Left ventricle myocardium inferior (tissue), 1 donor: ENCODE results near the gene UIMC1. TPM values are rescaled to one million over a fixed set of nuclear protein-coding genes. Genes with fewer than 3 reads are reported as not detected.

Experiments
- DNase-seq: peaks from one replicate; pipeline ENCODE4 v3.0.0-alpha.2; 2020
- H3K27ac ChIP-seq: fragments of 200-600 bp; replicated peaks from 2 replicates; pipeline ENCODE4 v1.8.0; 2021
- H3K27me3 ChIP-seq: fragments of 200-600 bp; 2 replicates; pipeline ENCODE4 v1.8.0; 2021; ENCODE audit warnings: low read depth
- H3K36me3 ChIP-seq: fragments of 200-600 bp; 2 replicates; pipeline ENCODE4 v1.8.0; 2021
- H3K4me1 ChIP-seq: fragments of 200-600 bp; 2 replicates; pipeline ENCODE4 v1.8.0; 2021
- H3K4me3 ChIP-seq: fragments of 200-600 bp; 2 replicates; pipeline ENCODE4 v1.8.0; 2021; ENCODE audit warnings: mild to moderate bottlenecking, moderate library complexity
- H3K9me3 ChIP-seq: fragments of 200-600 bp; replicated peaks from 2 replicates; pipeline ENCODE4 v1.8.0; 2021
- intact Hi-C: fragments of 100-400 bp; cut with micrococcal nuclease; formaldehyde crosslinking; loops from one replicate; pipeline ENCODE4 v1.11.0; 2022
- total RNA-seq: library from RNA; stranded (reverse); fragmentation: NEBNext Ultra II Directional; extraction: Animal tissue kit (Norgen Biotek cat#: 25700); gene quantifications from one replicate; pipeline ENCODE4 v1.2.1, GENCODE V29; 2021
- TF ChIP-seq, protein P1 (sequence below): fragments of 200-600 bp; IDR thresholded peaks from 2 replicates; pipeline ENCODE4 v1.8.0; 2021; ENCODE audit warnings: antibody characterized with exemption, mild to moderate bottlenecking, borderline replicate concordance
- donor health status: DM: no; HTN: yes; CAD: no; lungs with severe emphysema.

UIMC1 gene
- total RNA-seq, 1 donor from 2014 or later = 30.7 TPM

GRCh38 chr5:176879663-176880361, 126.8 kb downstream of the UIMC1 start:
- no peaks in the 10 kb centered on the region for H3K36me3 ChIP-seq
- DNase-seq = no peak
- no peak overlapping the region for H3K27ac ChIP-seq
- no peak overlapping the region for H3K4me3 ChIP-seq
- intact Hi-C loops = no loop called here
- no peaks in the 10 kb centered on the region for H3K4me1 ChIP-seq
- TF ChIP-seq, protein P1, sequence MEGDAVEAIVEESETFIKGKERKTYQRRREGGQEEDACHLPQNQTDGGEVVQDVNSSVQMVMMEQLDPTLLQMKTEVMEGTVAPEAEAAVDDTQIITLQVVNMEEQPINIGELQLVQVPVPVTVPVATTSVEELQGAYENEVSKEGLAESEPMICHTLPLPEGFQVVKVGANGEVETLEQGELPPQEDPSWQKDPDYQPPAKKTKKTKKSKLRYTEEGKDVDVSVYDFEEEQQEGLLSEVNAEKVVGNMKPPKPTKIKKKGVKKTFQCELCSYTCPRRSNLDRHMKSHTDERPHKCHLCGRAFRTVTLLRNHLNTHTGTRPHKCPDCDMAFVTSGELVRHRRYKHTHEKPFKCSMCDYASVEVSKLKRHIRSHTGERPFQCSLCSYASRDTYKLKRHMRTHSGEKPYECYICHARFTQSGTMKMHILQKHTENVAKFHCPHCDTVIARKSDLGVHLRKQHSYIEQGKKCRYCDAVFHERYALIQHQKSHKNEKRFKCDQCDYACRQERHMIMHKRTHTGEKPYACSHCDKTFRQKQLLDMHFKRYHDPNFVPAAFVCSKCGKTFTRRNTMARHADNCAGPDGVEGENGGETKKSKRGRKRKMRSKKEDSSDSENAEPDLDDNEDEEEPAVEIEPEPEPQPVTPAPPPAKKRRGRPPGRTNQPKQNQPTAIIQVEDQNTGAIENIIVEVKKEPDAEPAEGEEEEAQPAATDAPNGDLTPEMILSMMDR = no peak
- no peaks in the 10 kb centered on the region for H3K9me3 ChIP-seq
- H3K27me3 ChIP-seq = peaks cover 48% of the 10 kb centered on the region

GRCh38 chr5:176878906-176879662, 127.5 kb downstream of the UIMC1 start:
- H3K4me1 ChIP-seq = no peaks in the 10 kb centered on the region
- no peaks in the 10 kb centered on the region for H3K9me3 ChIP-seq
- H3K4me3 ChIP-seq = no peak overlapping the region
- H3K27me3 ChIP-seq = peaks cover 56% of the 10 kb centered on the region
- intact Hi-C loops = no loop called here
- H3K27ac ChIP-seq = no peak overlapping the region
- DNase-seq = no peak
- TF ChIP-seq, protein P1 = no peak
- no peaks in the 10 kb centered on the region for H3K36me3 ChIP-seq

- peaks cover 62% of the 10 kb centered on the region for H3K27me3 ChIP-seq
- H3K4me1 ChIP-seq = no peaks in the 10 kb centered on the region
- H3K36me3 ChIP-seq = no peaks in the 10 kb centered on the region
- intact Hi-C loops = no loop called here
- no peak overlapping the region for H3K4me3 ChIP-seq
- no peak overlapping the region for H3K27ac ChIP-seq
- no peaks in the 10 kb centered on the region for H3K9me3 ChIP-seq
- TF ChIP-seq, protein P1 = no peak
- DNase-seq = no peak
These were observed 128.1 kb downstream of the UIMC1 start for GRCh38 chr5:176878463-176878862.

- Histone ChIP-seq H3K27me3 (peaks cover 66% of the 10 kb centered on the region), H3K27ac (no peak overlapping the region), H3K9me3 (no peaks in the 10 kb centered on the region), H3K36me3 (no peaks in the 10 kb centered on the region), H3K4me3 (no peak overlapping the region), H3K4me1 (no peaks in the 10 kb centered on the region)
- TF ChIP-seq, protein P1 = no peak
- intact Hi-C loops = no loop called here
- no peak for DNase-seq
These were observed 128.7 kb downstream of the UIMC1 start for GRCh38 chr5:176877793-176878331.

DNA sequence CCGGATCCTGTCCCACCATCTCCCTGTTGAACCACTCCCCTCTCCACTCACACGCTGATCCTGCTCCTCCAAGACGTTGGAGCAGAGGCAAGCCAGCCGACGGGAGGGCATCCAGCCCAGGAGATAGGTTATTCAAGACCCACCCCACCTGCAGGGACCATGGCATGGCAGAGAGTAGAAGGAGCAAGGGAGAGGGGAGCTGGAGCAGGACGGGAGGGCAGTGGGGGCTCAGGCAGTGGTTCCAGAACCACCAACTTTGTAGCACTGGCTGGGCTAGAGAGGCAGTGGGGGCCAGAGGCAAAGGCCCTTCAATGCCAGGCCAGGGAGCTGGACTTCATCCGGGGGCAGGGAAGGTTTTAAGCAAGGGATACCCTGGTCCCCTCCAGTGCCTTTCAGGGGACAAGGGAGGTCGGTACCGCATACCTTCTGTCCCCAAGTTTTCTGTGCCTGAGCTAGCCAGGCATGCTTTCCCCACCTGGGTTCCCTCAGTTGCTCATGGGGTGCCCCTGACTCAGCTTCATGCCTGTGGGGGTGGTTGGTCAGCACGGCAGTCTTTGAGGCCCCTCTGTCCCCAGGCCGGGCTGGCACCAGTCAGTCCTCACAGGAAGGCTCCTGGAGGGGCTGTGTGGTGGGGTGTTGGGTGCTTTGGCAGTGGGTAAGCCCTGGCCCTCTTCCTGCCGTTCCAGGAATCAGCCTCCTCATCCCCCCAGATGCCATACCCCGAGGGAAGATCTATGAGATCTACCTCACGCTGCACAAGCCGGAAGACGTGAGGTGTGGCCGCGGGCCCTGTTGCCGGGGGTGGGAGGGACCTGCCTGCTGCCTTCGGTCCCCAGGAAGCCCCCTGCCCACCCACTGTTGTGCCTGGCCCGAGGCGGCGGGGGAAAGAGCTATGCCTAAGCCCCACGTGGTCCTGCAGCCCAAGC, 129.8 kb downstream of the UIMC1 start:
- Histone ChIP-seq H3K4me1 (no peaks in the 10 kb centered on the region), H3K27ac (no peak overlapping the region), H3K27me3 (peaks cover 66% of the 10 kb centered on the region), H3K4me3 (no peak overlapping the region), H3K9me3 (no peaks in the 10 kb centered on the region), H3K36me3 (no peaks in the 10 kb centered on the region)
- intact Hi-C loops = no loop called here
- TF ChIP-seq, protein P1 = no peak
- no peak for DNase-seq
